Measurements from ENCODE around the gene INPP5A. TPM values are rescaled to one million over a fixed set of nuclear protein-coding genes. Genes with fewer than 3 reads are reported as not detected.

The INPP5A gene
- total and polyA plus RNA-seq, 4 donors, result 37.7 to 112 (median 54.9) TPM

DNA sequence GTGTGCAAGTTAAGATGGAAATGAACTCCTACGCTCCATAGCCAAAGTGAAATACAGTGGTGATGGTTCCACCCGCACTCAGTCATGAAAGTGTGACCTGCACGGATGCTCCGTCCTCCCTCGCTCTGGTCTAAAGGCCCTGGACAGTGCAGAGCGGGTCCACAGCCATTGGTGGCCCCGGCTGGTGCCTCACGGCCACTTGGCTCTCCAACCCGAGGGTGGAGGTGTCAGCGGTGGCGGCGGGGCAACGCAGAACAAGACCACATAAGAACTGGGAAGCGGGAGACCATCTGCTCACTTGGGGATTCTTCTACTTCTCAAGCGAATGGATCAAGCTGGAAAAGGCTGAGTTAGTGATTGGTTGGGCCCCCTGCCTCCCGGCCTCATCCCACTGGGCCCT, 187.6 kb downstream of the INPP5A start:
- Histone ChIP-seq H3K27ac (ENCODE audit: low read depth in 1 of 2, low read length in 2 of 2) (no peak overlapping the region), H3K4me3 (ENCODE audit: low read length in 2 of 2) (no peak overlapping the region), H3K36me3 (ENCODE audit: control insufficient read depth in 1 of 2, insufficient read depth in 2 of 2, low read length in 1 of 2) (no peaks in the 10 kb centered on the region), H3K9me3 (ENCODE audit: control insufficient read depth, low read length) (no peaks in the 10 kb centered on the region), H3K27me3 (ENCODE audit: control insufficient read depth in 1 of 2, insufficient read depth in 2 of 2, low read length in 1 of 2) (no peaks in the 10 kb centered on the region), H3K4me1 (ENCODE audit: control insufficient read depth in 1 of 2, insufficient read depth in 2 of 2, low read length in 2 of 2) (no peaks in the 10 kb centered on the region)
- 94 to 95% methylated on average over 16 of the region's 16 CpGs for WGBS, 2 donors
- ATAC-seq (ENCODE audit: low FRiP score) (no peak), DNase-seq (no peak)
- intact Hi-C loops (cut with DNase I), result no loop called here

DNA sequence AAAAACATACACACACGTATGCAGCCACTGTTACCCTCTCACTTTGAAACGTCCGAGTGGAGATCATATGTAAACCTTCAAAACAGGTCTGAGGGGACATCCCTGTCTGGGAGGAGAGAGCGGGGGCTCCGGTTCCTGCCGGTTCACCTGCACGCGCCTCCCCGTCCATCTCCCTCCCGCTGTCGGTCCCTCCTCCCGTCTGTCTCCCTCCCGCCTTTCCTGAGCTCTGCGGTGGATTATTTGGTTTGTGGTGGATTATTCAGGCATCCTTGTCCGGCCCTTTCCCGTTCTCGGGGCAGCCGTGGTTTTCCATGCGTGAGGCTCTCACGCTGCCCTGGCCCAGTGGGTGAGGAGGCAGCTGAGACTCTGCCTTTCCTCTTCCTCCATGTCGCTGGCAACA, 188.6 kb downstream of the INPP5A start:
- WGBS, 2 donors, result 88 to 94% methylated on average over 21 of the region's 21 CpGs
- no peak overlapping the region for H3K27ac ChIP-seq (ENCODE audit: low read depth in 1 of 2, low read length in 2 of 2)
- no peaks in the 10 kb centered on the region for H3K4me1 ChIP-seq (ENCODE audit: control insufficient read depth in 1 of 2, insufficient read depth in 2 of 2, low read length in 2 of 2)
- no peak overlapping the region for H3K4me3 ChIP-seq (ENCODE audit: low read length in 2 of 2)
- ATAC-seq (ENCODE audit: low FRiP score) (no peak), DNase-seq (no peak)
- H3K9me3 ChIP-seq (ENCODE audit: control insufficient read depth, low read length), result no peaks in the 10 kb centered on the region
- H3K27me3 ChIP-seq (ENCODE audit: control insufficient read depth in 1 of 2, insufficient read depth in 2 of 2, low read length in 1 of 2), result no peaks in the 10 kb centered on the region
- intact Hi-C loops (cut with DNase I), result no loop called here
- no peaks in the 10 kb centered on the region for H3K36me3 ChIP-seq (ENCODE audit: control insufficient read depth in 1 of 2, insufficient read depth in 2 of 2, low read length in 1 of 2)

DNA sequence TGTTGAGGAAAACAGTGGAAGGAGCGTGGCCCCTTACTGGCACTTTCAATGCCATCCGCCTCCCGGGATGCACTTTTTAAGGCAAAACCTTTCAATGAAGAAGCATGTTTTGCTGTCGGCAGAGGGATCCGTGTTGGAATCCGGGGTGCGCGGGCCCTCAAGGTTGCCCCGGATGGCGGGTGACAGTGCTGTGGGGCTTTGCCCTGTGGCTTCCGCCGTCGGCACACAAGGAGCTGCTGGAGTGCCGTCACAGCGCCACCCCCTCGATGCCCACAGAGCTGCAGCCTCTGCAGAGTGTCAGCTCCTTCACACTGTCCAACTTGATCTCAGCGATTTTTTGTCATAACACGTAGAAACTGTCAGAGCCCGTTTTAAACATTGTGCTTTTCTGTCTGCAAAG, 189.4 kb downstream of the INPP5A start:
- no peaks in the 10 kb centered on the region for H3K36me3 ChIP-seq (ENCODE audit: control insufficient read depth in 1 of 2, insufficient read depth in 2 of 2, low read length in 1 of 2)
- intact Hi-C loops (cut with DNase I), result no loop called here
- WGBS, 2 donors, result 93 to 94% methylated on average over 19 of the region's 19 CpGs

DNA sequence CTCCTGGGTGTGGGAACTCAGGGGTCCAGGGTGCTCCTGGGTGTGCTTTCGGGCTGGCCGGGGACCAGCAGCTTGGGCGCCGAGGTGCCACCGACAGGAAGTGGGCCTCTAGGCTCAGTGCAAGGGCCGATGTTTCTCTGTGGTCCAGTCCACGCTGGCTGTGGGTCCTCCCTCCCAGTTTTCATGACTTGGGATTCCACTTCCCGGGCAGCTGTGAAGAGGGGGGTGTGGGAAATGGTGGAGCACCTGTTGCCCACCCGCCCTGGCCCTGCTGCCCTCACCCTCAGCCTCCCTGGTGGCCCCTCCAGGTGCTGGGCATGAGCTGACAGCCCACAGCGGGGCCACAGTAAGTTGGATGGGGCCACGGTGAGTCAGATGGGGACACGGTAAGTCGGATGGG, 189.8 kb downstream of the INPP5A start:
- DNase-seq (no peak), ATAC-seq (ENCODE audit: low FRiP score) (no peak)
- no peaks in the 10 kb centered on the region for H3K36me3 ChIP-seq (ENCODE audit: control insufficient read depth in 1 of 2, insufficient read depth in 2 of 2, low read length in 1 of 2)
- intact Hi-C loops (cut with DNase I), result no loop called here
- no peaks in the 10 kb centered on the region for H3K27me3 ChIP-seq (ENCODE audit: control insufficient read depth in 1 of 2, insufficient read depth in 2 of 2, low read length in 1 of 2)
- H3K9me3 ChIP-seq (ENCODE audit: control insufficient read depth, low read length), result no peaks in the 10 kb centered on the region
- no peak overlapping the region for H3K4me3 ChIP-seq (ENCODE audit: low read length in 2 of 2)
- WGBS, 2 donors, result 94% methylated on average over 12 to 13 of the region's 13 CpGs
- H3K27ac ChIP-seq (ENCODE audit: low read depth in 1 of 2, low read length in 2 of 2), result no peak overlapping the region
- H3K4me1 ChIP-seq (ENCODE audit: control insufficient read depth in 1 of 2, insufficient read depth in 2 of 2, low read length in 2 of 2), result no peaks in the 10 kb centered on the region

More for the DNA sequence above, 189.4 kb downstream of the INPP5A start:
- DNase-seq, result no peak
- H3K27me3 ChIP-seq (ENCODE audit: control insufficient read depth in 1 of 2, insufficient read depth in 2 of 2, low read length in 1 of 2), result no peaks in the 10 kb centered on the region
- ATAC-seq (ENCODE audit: low FRiP score), result no peak
- no peaks in the 10 kb centered on the region for H3K9me3 ChIP-seq (ENCODE audit: control insufficient read depth, low read length)
- no peak overlapping the region for H3K4me3 ChIP-seq (ENCODE audit: low read length in 2 of 2)
- no peaks in the 10 kb centered on the region for H3K4me1 ChIP-seq (ENCODE audit: control insufficient read depth in 1 of 2, insufficient read depth in 2 of 2, low read length in 2 of 2)
- no peak overlapping the region for H3K27ac ChIP-seq (ENCODE audit: low read depth in 1 of 2, low read length in 2 of 2)

DNA sequence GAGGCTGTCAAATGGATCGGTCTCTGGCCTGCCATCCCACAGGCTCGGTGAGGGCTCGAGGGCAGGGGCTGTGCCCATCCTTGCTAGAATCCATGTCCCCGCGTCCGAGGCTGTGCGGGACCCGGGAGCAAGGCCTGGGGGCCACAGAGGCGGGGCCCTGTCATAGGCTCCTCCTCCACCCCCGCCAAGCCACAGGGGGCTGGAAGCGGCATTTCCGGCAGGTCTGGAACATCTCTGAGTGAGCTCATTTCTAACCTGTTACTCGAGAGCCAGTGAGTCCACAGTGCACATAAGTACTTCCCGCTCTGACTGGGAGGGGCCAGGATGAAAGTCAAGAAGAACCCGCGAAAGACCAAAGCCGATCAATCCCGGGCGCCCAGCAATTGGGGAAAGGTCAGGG, 190.7 kb downstream of the INPP5A start:
- no peaks in the 10 kb centered on the region for H3K9me3 ChIP-seq (ENCODE audit: control insufficient read depth, low read length)
- no peaks in the 10 kb centered on the region for H3K27me3 ChIP-seq (ENCODE audit: control insufficient read depth in 1 of 2, insufficient read depth in 2 of 2, low read length in 1 of 2)
- H3K4me3 ChIP-seq (ENCODE audit: low read length in 2 of 2), result no peak overlapping the region
- no peak for ATAC-seq (ENCODE audit: low FRiP score)
- no peaks in the 10 kb centered on the region for H3K36me3 ChIP-seq (ENCODE audit: control insufficient read depth in 1 of 2, insufficient read depth in 2 of 2, low read length in 1 of 2)
- no peaks in the 10 kb centered on the region for H3K4me1 ChIP-seq (ENCODE audit: control insufficient read depth in 1 of 2, insufficient read depth in 2 of 2, low read length in 2 of 2)
- 90 to 92% methylated on average over 19 of the region's 19 CpGs for WGBS, 2 donors
- no peak overlapping the region for H3K27ac ChIP-seq (ENCODE audit: low read depth in 1 of 2, low read length in 2 of 2)
- DNase-seq, result no peak
- intact Hi-C loops (cut with DNase I), result no loop called here

DNA sequence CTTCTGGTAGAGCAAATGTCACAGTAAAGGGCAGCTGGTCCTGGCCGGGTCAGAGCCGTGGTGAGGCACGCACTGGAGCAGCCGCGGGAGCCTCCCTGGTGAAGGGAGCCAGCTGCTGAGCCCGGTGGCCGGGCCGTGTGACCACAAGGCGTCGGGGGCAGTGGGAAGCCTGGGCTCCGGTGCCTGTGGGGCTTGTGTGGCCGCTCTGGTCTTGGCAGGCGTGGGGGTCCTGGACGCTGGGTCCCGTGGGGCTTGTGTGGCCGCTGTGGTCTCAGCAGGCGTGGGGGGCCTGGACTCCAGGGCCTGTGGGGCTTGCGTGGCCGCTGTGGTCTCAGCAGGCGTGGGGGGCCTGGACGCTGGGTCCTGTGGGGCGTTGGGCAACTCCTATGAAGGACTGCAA, 191.2 kb downstream of the INPP5A start:
- Histone ChIP-seq H3K9me3 (ENCODE audit: control insufficient read depth, low read length) (no peaks in the 10 kb centered on the region), H3K27ac (ENCODE audit: low read depth in 1 of 2, low read length in 2 of 2) (no peak overlapping the region), H3K4me3 (ENCODE audit: low read length in 2 of 2) (no peak overlapping the region), H3K36me3 (ENCODE audit: control insufficient read depth in 1 of 2, insufficient read depth in 2 of 2, low read length in 1 of 2) (no peaks in the 10 kb centered on the region), H3K4me1 (ENCODE audit: control insufficient read depth in 1 of 2, insufficient read depth in 2 of 2, low read length in 2 of 2) (no peaks in the 10 kb centered on the region), H3K27me3 (ENCODE audit: control insufficient read depth in 1 of 2, insufficient read depth in 2 of 2, low read length in 1 of 2) (no peaks in the 10 kb centered on the region)
- no peak for ATAC-seq (ENCODE audit: low FRiP score)
- intact Hi-C loops (cut with DNase I), result no loop called here
- no peak for DNase-seq
- 92 to 94% methylated on average over 22 of the region's 22 CpGs for WGBS, 2 donors

DNA sequence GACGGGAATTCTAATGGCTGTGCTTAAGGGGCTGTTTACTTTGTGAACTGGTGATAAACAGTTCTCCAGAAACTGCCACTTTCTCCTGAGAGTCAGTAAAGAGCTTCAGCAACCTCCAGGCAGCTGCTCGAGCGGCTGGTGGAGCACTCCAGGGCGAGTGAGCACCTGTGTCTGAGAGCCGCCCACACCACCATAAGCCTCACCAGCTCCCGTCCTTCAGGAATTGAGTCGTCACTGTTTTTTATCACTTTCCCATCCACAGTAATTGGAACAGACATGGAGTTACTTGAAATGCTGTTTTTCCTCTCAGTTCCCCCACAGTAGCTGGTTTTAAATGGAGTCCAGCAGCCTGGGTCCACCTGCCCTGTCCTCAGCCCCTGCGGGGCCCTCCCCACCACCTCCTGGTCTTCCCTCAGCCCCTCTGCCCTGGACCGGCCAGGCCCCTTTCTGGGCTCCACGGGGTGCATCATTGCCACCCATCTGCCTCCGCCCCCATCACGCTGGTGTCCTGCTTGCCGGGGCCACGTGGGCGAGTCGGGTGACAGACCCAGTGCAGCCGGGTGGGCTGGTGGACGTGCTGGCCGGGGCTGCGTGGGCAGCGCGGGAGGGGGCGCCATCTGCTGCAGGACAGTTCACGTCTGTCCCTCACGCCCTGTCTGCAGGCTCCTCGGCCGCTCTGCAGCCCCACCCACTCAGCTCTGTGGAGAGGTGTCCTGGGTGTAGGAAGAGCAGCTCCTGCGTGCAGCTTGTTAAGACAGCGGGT, 192.4 kb downstream of the INPP5A start:
- WGBS, 2 donors, result 83 to 85% methylated on average over 29 of the region's 29 CpGs
- Histone ChIP-seq H3K9me3 (ENCODE audit: control insufficient read depth, low read length) (no peaks in the 10 kb centered on the region), H3K4me3 (ENCODE audit: low read length in 2 of 2) (no peak overlapping the region), H3K36me3 (ENCODE audit: control insufficient read depth in 1 of 2, insufficient read depth in 2 of 2, low read length in 1 of 2) (no peaks in the 10 kb centered on the region), H3K27me3 (ENCODE audit: control insufficient read depth in 1 of 2, insufficient read depth in 2 of 2, low read length in 1 of 2) (no peaks in the 10 kb centered on the region), H3K4me1 (ENCODE audit: control insufficient read depth in 1 of 2, insufficient read depth in 2 of 2, low read length in 2 of 2) (no peaks in the 10 kb centered on the region), H3K27ac (ENCODE audit: low read depth in 1 of 2, low read length in 2 of 2) (no peak overlapping the region)
- DNase-seq, result no peak
- intact Hi-C loops (cut with DNase I), result no loop called here
- ATAC-seq (ENCODE audit: low FRiP score), result no peak

DNA sequence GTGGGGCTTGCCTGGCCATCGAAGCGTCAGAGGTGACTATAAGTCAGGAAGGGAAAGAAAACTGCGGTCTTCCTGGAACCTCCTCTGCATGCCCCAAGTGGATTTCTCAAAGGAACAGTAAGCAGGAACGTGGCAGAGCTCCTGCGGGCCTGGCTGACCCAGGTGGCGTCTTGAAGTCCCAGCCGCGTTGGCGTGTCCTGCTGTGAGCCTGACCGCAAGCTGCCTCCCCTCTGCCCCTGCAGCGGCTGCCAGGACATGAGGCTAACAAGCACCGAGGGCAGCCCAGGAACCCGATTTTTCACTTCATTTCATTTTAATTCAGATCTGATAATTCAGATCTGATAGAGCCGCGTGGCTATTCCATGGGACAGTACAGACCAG, 193.0 kb downstream of the INPP5A start:
- Histone ChIP-seq H3K9me3 (ENCODE audit: control insufficient read depth, low read length) (no peaks in the 10 kb centered on the region), H3K4me1 (ENCODE audit: control insufficient read depth in 1 of 2, insufficient read depth in 2 of 2, low read length in 2 of 2) (no peaks in the 10 kb centered on the region), H3K27ac (ENCODE audit: low read depth in 1 of 2, low read length in 2 of 2) (no peak overlapping the region), H3K27me3 (ENCODE audit: control insufficient read depth in 1 of 2, insufficient read depth in 2 of 2, low read length in 1 of 2) (no peaks in the 10 kb centered on the region), H3K4me3 (ENCODE audit: low read length in 2 of 2) (no peak overlapping the region), H3K36me3 (ENCODE audit: control insufficient read depth in 1 of 2, insufficient read depth in 2 of 2, low read length in 1 of 2) (no peaks in the 10 kb centered on the region)
- ATAC-seq (ENCODE audit: low FRiP score) (no peak), DNase-seq (no peak)
- WGBS, 2 donors, result 87% methylated on average over 15 of the region's 15 CpGs
- intact Hi-C loops (cut with DNase I), result no loop called here

DNA sequence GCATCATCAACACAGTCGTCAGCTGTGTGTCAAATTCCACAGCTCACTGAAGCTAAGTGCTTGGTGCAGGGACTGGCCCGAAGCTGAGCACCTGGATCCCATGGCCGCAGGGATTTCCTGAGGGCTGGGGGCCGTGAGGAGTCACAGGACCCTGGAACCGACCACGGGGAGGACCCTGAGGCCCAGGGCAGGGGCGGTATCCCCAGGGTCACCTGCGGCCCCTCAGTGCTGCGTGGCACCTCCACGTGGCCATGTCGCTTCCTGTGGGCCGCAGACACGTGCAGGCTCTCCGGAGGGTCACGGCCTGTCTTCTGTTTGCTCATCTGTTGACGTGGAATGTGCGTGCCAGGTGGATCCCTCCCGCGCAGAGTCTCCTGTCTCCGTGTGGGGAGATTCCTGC, 194.9 kb downstream of the INPP5A start:
- DNase-seq, result no peak
- no peaks in the 10 kb centered on the region for H3K9me3 ChIP-seq (ENCODE audit: control insufficient read depth, low read length)
- no peak for ATAC-seq (ENCODE audit: low FRiP score)
- no peaks in the 10 kb centered on the region for H3K36me3 ChIP-seq (ENCODE audit: control insufficient read depth in 1 of 2, insufficient read depth in 2 of 2, low read length in 1 of 2)
- 94 to 95% methylated on average over 20 of the region's 20 CpGs for WGBS, 2 donors
- H3K4me1 ChIP-seq (ENCODE audit: control insufficient read depth in 1 of 2, insufficient read depth in 2 of 2, low read length in 2 of 2), result no peaks in the 10 kb centered on the region
- intact Hi-C loops (cut with DNase I), result no loop called here
- H3K27me3 ChIP-seq (ENCODE audit: control insufficient read depth in 1 of 2, insufficient read depth in 2 of 2, low read length in 1 of 2), result no peaks in the 10 kb centered on the region
- H3K27ac ChIP-seq (ENCODE audit: low read depth in 1 of 2, low read length in 2 of 2), result no peak overlapping the region
- no peak overlapping the region for H3K4me3 ChIP-seq (ENCODE audit: low read length in 2 of 2)

Measured in aorta (tissue), 5 donors.